HG02938 (cell line): ENCODE results near the gene ETV5.

Source experiments
- ATAC-seq: cut with Tn5 transposase; IDR thresholded peaks from one replicate; pipeline ENCODE4 v1.9.1; 2021; ENCODE audit warnings: mild to moderate bottlenecking, moderate library complexity; ENCODE audit not compliant: unreplicated experiment

The ETV5 gene

DNA sequence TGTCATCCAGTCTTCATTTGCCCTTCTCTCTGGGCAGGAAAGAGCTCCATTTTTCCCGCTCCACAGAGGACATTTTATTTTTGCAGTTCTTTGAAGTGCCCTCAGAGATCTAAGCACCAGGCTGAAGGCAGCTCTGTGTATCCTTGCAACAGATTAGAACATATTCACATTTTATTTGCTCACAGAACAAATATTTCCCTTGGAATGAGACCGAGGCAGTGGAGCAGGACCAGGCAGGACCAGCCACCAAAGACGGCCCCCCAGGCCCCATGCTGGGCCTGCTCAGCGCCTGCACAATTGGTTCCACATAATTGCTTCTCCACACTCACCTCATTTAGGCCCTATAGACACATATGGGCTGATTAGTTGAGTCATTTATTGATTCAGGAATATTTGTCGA is 15.7 kb upstream of the ETV5 start:
- no peak for ATAC-seq

DNA sequence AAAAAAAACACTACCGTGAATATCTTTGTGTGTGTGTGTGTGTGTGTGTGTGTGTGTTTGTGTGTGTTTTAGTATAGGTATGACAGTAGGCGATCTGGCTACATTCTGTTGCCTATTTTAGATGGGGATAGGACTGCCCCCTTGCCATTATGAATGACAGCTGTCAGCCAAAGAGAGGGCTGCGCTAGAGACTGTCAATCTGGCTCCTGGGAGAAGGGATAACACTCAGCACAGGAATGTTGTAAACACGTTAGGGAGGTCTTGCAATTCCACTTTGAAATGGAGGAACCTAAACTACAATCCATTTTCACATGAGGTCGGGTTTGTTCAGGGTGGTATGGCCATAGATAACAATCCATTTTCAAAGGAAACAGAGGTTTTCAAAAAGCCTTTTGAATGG is 14.1 kb upstream of the ETV5 start:
- ATAC-seq: no peak

DNA sequence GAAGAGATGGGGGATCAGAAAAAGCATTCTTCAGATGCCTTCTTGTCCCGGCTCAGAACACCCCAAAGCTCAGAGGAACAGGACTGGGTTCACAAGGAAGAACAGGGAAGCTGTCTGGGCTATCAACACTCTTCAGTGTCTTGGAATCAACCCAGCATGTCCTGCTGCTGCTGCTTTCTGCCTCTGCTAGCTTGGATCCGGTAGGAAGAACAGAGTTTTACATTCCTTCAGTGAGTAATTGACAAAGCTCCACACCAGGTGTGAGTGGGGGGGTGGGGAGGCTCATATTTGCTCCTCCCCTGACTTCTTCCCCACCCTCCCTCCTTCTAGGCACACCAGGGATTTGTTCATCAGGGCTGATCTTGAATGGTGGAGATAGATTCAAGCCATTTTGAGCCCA is 13.1 kb upstream of the ETV5 start:
- no peak for ATAC-seq

DNA sequence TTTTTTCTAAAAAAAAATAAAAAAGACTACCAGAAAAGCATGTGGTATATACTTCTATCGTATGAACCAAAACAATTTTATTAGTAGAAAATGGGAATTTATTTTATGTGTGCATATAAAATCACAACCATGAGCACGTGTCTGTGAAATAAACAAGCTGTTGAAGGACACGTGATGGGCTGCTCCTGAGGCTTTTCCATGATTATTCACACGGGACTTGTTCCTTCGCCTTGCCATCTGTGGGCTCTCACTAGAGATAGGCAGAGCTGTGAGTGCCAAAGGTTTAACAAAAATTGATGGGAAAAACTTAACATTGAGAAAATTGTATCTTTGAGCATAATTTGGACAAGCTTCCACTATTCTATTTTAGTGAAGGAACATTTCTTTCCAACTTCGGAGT is 12.4 kb upstream of the ETV5 start:
- no peak for ATAC-seq

DNA sequence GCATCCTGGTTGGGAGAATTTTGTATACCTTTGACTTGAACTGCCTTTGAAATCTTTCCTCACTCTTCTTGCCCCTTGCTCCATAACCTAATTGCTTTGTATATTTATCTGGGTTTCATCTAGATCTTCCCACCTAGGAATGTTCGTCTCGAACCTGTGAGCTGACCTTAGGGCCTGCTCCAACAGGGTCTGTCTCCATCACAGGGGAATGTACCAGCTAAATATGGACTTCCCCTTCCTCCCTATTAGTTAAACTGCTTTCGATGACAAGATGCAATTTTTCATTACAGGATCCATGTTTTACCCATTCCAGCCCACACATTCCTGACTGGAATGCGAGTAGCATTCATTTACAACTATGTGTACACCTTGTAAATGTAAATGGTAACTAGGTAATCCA is 10.6 kb upstream of the ETV5 start:
- ATAC-seq: no peak

DNA sequence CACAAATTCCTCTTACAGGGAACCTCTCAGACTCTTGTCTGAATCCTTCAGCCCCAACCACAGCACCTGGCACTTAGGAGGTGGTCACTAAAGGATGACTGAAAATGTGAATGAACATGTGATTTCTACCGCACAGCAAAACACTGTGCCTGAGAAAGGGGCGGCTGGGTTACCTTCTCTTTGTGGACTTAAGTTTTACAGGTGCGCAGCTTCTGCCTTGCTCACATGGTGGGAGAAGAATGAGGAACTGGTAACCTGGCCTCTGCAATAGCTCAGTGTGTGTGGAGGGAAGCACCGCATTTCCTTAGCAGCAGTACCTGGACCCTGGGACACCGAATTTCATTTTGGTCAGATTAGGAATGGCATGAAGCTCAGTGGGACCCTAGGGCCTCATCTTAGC is 9.8 kb upstream of the ETV5 start:
- ATAC-seq: no peak

DNA sequence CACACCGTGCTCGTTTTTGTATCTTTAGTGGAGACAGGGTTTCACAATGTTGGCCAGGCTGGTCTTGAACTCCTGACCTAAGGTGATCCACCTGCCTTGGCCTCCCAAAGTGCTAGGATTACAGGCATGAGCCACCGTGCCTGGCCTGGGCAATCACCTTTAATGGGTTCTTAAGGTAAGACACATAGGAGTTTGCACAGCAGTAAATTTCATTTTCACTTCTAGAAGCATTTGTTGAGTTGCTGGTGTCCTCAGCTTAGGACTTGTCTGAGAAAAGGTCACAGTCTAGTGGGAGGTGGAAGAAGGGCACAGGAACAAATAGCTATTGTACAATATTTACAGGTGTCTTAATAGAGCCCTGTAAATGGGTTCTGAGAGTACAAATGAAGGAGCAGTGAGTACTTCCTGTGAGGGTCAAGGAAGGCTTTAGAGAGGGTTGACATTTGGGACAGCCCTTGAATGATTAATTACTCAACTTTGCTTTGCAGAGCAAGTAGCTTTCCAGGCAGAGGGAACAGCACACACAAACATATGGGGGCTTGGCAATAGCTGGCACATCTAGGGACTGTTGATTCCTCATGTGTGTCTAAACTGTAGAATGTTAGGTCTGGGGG is 8.7 kb upstream of the ETV5 start:
- ATAC-seq: no peak

DNA sequence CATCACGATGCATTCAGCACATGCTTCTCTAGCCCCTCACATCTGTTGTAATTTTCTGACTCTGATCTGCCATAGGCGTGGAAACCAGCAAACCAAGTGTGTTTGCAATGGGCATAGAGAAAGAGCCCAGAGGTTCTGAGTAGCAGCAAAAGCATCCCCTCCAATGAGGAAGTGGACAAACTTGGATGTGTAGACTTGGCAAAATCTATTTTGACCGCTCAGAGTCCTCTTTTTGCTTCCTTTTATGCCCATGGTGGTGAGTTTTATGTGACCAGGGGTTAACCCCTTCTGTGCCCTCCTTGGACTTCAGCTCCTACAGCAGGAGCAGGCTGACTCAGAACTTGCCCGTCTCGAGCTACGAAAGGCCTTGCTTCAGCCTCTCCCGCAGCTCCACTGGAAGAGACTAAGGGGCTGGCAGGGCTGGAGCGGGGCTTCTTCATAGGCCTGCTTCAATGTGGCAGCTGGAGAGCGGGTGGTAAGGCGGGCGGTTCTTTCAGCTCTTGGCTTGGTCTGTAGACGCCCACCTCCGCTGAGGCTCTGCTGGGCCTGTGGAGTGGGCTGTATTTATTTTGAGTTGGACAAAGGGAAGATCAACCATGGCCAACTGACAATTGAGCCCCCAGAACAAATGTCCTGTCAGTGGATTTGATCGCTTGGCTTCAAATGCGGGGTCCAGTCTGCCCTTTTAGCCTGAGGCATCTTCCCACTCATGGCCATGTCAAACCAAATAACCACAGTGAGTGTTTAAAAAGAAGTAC is 6.5 kb upstream of the ETV5 start:
- no peak for ATAC-seq

DNA sequence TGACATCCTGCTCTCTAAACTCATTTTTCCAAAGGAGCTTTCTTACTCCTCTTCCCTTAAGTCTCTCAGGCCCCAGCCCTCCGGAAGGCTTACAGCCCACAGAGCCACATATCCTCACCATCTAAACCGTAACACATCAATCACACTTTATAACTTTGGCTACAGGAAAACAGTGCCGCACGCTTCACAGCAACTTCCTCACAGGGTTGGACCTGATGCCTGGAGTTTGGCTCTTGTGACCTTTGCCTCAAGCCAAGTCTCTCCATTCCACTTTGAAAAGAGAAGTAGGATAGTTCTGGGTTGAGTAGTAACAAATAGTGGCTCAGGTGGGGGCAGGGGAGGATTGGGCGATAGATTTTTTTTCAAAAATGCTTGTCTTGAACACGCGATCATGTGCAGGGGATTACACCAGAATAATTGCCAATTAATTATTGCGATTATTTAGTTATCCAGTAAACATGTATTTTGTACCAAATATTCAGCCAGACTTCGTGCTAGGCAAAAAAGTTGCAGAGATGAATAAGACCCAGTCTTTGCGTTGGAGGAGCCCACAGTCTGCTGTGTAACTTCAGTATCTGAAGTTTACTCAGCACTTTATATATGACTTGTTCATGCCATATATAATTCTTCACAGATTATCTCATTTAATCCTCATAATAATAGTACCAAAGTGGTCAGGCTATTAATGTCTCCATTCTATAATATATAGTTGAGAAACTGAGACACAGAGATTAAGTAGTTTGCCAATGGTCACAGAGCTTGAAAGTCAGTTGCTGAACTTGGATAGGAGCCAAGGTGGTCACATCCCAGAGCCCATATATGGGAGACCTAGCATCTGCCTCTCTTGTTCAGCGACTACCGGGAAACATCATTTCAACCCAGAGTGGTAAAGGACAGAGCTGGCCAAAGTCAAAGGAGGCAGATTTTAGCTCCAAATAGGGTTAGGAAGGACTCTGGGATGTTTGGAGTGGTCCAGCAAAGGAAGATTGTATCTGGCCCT is 2.4 kb upstream of the ETV5 start:
- no peak for ATAC-seq

DNA sequence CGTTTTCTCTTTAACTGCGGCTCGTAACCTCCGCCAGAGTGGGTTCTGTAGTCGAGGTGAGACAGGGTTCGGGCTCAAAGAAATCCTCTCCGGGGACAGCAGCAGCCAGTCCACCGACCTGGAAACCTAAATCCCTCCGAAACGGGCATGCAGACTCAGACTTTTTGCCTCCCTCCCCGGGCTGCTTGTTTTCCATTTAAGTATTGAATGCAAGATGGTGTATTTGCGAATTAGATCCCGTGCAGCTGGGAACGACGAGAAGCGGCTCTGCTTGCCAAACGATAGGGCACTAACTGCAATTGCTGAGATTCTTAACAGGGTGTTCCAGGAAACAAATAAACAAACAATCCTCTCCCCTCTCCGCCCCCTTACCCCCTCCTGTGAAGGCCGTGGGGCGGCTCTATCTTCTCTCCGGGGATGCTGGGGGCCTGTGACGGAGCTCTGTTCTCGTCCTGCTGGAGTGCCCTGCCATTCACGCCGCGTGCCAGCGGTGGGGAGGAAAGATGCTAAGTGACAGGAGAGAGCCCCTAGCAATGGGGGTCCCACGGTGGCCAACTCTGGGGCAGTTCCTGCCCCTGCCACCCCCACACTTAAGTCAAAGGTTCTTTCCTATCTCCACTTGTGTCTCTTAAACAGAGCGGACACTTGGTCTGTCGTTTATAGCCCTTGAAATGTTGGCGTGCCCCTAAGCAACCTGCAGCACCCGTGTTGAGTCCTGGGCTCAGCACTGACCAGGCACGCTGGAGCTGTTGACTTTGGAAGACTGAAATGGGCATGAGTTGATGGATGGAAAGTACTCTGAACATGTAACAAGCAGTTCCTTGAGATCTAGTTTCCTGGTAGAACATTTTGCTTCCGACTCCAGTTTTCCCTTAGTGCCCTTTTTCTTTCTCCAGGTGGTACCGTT is 1.3 kb upstream of the ETV5 start:
- ATAC-seq: no peak

DNA sequence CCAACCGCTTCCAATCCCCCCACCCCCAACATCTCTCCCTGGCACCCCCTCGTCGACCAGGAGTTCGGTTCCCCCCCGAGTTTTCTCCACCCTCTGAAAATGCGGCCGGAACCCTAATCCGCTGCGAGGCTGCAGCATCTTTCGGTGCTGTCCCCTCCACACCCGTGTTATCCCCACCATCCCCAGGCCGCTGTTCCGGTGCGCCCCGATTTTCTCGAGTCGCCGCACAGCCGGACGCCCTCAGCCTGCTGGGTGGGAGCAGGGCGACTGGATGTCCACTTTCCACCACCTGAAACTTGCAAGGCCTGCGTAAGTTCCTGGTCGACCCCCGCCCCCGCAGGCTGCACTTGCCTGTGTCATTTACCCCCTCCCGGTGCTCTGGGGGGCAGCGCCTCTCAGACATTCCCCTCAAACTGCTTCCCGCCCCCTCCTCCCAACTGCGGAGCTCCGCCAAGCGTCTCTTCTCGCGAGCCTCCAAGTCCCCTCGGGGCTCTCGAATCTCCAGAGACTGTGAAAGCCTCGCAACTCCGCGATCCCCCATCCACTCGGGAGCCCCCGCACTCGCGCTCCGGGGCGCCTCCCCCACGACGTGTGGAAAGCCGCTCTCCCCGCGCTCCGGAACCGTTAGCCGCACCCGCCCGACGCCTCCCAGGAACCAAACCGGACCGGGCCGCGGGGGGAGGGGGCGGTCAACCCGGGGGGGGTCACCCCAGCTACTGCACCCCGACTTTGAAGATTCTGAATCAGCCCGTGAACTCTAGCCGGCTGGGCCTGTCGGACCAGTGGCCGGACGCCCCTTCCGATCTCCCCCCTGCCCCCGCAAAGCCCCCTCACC is 566 bp downstream of the ETV5 start:
- no peak for ATAC-seq

DNA sequence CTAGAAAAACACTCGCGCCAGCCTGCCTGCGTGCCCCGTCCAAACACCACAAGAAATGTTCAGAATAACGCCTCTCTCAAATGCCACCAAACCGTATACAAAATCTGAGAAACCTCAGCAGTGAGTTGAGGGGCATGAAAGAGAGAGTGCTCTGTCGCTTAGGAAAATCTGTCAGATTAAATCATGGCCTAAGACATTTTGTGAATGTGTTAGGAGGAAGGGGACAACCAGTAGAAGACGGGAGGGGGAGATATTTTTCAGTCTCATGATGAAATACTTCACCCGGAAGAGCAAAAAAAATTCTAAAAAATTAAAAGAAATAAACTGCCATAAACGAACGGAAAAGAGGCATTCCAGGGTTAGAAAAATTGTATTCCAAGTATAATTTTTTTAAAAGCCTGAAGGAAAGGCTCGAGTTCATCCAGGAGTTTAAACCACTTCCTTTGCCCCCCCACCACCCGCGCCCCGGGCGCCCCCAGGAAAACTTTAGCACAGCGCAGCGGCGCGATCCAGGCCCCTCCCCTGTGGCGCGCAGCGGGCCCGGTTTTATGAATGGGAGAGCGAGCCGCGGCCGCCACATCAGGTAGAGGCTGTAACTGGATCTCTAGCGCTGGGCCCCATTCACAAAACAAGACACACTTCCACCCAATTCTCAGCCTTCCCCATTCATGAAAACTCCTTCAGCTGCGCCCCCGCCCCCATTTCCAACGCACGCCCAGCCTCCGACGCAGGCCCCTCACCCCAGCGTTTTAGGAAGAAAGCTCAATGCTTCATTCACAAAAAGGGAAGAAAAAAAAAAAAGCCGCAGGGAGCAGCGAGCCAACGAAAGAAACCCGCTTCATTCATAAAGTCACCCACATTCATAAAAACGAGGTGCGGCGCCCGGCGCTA is 1.4 kb downstream of the ETV5 start:
- no peak for ATAC-seq

DNA sequence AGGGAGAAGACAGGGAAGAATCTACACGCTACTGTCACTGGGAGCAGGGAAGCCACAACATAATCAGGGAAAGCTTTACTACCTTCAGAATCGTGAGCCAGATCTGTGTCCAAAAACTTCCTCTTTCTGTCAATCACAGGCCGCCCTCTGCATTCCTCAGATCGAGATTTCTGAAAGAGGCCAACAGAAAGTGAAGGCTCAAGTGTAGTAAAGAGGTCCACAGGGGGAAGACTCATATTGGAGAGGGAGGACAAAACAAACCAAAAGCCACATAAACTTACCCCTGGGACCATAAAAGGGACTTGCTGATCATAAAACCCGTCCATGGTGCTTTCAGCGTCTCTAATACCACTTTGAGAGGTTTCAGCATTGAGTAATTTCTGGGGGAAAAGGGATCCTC is 3.3 kb downstream of the ETV5 start:
- ATAC-seq: no peak

DNA sequence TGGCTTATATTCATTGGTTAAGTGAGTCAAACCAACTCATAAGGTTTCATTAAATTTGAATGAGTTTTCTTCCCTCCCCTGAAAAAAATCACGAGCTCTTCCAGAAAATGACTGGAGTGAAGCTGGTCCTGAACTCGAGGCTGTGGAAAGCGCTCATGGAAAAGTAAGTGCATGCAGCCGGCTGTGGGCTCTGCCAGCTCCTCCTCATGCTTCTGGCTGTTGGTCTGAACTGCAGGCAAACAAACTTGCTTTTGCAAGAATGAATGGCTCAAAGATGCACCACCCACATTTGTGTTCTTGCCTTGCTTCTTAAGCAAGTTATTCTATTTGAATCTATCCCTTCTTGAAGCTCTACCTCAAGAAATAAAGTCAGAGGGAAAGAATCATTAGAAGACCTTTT is 6.2 kb downstream of the ETV5 start:
- no peak for ATAC-seq

DNA sequence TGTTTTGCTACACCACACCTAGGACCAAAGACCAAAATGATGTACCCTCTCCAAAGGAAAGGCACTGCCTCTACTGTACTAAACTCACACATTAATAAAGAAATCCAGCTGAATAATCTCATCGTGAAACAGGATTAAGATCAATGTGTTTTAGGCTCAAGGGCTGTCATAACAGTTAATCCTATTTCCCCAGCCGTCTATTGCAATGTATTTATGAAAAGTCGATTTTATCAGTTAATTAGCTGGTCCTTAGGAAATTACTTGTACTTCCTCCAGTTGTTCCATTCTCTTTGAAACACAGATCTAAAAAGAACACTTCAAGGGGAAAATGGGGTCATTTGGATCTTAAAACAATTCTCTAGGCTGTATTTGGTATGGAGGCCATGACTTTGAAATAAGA is 8.5 kb downstream of the ETV5 start:
- no peak for ATAC-seq

DNA sequence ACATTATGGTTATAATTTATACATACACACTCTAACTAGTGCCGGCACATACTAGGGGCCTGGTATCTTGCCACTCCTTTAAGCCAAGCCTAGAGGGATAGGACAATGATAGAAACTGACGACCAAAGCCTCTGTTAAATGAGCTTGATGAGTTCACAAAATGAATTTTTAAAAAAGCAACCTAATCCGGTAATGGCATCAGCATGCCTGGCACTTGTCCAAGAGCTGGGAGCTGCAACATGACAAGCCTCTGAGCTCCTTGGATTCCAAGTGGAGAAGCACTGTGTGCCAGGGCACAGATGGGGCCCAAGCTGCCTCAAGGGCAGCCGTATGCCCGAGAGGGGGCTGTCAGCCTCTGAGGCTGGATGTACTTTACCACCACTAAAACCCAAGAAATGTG is 9.7 kb downstream of the ETV5 start:
- ATAC-seq: no peak

DNA sequence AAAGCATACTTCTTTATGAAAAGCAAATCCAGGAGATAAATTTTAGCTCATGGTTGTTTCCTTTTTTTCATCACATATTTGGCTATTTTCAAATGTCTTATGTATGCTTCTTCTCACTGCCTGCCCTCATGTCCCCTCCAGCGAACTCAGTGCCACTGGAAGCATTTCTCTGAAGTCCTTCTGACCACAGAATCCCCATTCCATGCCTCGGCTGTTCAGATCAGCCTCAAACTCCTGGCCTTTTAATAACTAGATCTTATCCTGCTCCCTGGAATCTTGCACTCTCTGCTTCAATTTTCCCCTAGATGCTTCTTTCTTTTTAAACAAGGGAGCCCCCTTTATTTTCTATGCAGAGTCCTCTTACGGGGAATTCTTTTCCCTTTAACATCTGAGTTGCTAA is 10.1 kb downstream of the ETV5 start:
- ATAC-seq: no peak

DNA sequence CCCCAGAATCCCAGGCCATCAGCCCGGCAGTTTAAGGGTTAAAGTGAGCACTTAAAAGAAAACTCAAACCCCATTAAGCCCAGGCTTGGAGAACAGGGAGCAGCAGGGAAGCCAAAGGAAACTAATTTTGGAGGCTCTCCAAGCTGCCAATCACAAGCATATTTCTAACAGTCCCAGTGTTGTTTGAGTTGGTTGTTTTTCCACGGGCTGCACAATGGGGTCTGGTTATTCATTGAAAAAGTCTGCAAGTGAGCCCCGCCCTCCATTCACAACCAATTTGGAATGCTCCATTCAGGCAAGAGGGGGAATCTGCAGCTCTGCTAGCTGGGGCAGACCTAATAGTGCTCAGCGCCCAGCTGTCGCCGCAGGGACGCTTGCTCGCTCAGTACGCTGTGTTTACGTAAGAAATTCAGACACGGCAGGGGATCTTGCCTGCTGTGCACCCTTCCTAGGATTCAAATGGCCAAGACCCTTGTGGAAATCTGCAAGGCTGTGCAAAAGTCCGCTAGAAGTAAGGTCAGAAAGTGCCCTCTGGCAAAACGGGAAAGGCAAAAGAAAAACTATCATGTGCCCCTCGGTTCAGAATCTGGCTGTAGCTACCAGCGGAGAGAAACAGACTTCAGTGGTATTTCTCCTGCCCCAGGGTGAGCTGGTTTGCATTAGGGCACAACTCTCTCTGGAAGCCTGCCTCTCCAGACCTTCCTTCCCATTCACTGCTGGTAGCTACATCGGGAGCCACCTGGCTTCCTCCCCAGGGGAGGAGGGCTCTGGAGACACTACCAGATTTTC is 11.0 kb downstream of the ETV5 start:
- no peak for ATAC-seq
